NCI-H510A treated with DMSO at 0.1 percent for 48 hours (cell line): Measurements from ENCODE around the gene PAX7.
"Not testable (repeated sequence)": the region's sequence is repeated elsewhere in the genome, so short reads cannot be mapped to it uniquely, and the experiment has no call there.

Source experiments
- DNase-seq: peaks from one replicate; lab custom pipeline; 2025; lab: John Stamatoyannopoulos, UW

Gene PAX7

GRCh38 chr1:18630511-18631495 lies at the start of gene PAX7:
Gene PAX7, plus strand, starts transcription at chr1:18630846. Its CDS starts 758 bp downstream, at chr1:18631604.
- no peak for DNase-seq

GRCh38 chr1:18581420-18581880 lies 49.2 kb upstream of the PAX7 start:
- peak; percentile 15 for DNase-seq

GRCh38 chr1:18582890-18583289 lies 47.8 kb upstream of the PAX7 start:
- DNase-seq = no peak

GRCh38 chr1:18583326-18583941 lies 47.2 kb upstream of the PAX7 start:
- DNase-seq = no peak

- DNase-seq = not testable (repeated sequence)
These were observed 44.6 kb upstream of the PAX7 start for GRCh38 chr1:18586016-18586415.

GRCh38 chr1:18588093-18588492 lies 42.6 kb upstream of the PAX7 start:
- DNase-seq = no peak

- no peak for DNase-seq
These were observed 38.3 kb upstream of the PAX7 start for GRCh38 chr1:18592368-18592767.

GRCh38 chr1:18597160-18598042 lies 33.2 kb upstream of the PAX7 start:
- peak; percentile 32 for DNase-seq

- DNase-seq = no peak
These were observed 31.6 kb upstream of the PAX7 start for GRCh38 chr1:18599086-18599485.

GRCh38 chr1:18599704-18600103 lies 30.9 kb upstream of the PAX7 start:
- DNase-seq = no peak

- no peak for DNase-seq
These were observed 28.0 kb upstream of the PAX7 start for GRCh38 chr1:18602533-18603211.

- DNase-seq = no peak
These were observed 27.3 kb upstream of the PAX7 start for GRCh38 chr1:18603212-18603852.

- no peak for DNase-seq
These were observed 24.0 kb upstream of the PAX7 start for GRCh38 chr1:18606443-18607288.

GRCh38 chr1:18607289-18607760 lies 23.3 kb upstream of the PAX7 start:
- no peak for DNase-seq

GRCh38 chr1:18608534-18608933 lies 22.1 kb upstream of the PAX7 start:
- DNase-seq = no peak

GRCh38 chr1:18611311-18611710 lies 19.3 kb upstream of the PAX7 start:
- DNase-seq = no peak

- no peak for DNase-seq
These were observed 18.6 kb upstream of the PAX7 start for GRCh38 chr1:18612073-18612472.

- DNase-seq = no peak
These were observed 16.4 kb upstream of the PAX7 start for GRCh38 chr1:18614069-18614735.
